ENCODE measurements around the gene TTC8.

Gene TTC8

GRCh38 chr14:88868558-88869159, 44.2 kb downstream of the TTC8 start:
- DNase-seq: peak; percentile 12

GRCh38 chr14:88870777-88871176, 46.3 kb downstream of the TTC8 start:
- DNase-seq: no peak

DNA sequence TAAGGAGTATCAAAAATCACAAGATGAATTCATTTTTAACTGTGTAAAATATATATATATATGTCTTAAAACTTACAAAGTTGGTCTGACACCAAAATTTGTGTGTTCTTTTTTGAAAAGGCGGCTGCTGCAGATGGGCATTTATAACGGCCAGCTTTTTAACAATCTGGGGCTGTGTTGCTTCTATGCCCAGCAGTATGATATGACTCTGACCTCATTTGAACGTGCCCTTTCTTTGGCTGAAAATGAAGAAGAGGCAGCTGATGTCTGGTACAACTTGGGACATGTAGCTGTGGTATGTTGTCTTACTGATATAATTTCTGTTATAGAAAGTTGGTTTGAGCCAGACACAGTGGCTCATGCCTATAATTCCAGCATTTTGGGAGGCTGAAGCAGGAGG, 47.0 kb downstream of the TTC8 start:
- DNase-seq: no peak

DNA sequence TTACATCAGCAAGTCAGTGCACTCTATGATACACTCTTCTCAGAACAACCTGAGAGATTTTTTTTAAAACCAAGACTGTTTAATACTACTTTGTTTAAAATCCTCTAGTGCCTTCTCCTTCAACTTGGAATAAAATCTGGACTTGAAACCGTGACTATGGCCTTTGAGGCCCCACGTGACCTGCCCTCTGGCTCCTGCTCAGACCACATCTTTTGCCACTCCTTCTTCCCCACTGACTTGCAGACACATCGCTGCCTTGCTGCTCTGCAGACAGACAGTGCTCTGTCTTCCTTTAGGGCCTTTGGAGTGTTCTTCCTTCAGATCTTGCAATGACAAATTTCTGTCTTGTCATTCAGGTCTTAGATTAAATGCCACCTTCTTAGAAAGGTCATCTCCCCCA, 48.5 kb downstream of the TTC8 start:
- no peak for DNase-seq

DNA sequence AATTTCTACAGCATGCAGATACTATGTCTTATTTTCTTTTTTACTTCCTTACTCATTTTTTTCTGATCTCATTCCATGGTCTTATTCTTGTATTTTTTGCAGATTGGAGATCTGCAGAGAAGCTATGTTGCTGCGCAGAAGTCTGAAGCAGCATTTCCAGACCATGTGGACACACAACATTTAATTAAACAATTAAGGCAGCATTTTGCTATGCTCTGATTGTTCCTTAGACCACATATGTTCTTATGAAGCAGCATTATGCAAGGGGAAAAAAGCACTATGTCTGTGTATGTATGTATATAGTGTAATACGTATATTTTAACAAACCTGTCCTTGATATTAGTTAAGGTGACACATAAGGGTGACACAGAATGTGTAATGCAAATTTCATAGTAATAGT, 52.7 kb downstream of the TTC8 start:
- no peak for DNase-seq

GRCh38 chr14:88879022-88879421, 54.6 kb downstream of the TTC8 start:
- peak; percentile 77 for DNase-seq

- no peak for DNase-seq
Observed at GRCh38 chr14:88882236-88882635, 57.8 kb downstream of the TTC8 start.

DNA sequence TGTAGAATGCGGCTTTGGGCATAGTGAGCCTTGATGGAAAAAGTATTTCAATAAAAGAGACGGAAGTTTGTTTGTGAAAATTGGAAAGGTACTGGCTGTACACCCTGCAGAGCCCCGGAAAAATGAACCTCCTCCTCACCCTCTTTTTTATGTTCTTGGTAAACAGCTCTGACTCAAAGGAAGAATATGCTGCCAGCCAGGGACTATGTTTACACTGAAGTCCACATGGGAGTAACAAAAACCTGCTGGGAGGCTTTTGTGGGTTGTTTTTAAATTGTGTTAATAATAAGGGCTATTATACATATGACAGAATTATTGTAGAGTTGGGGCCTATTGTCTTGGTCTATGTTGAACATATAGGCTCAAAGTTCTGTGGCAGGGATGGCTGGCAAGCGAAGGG, 70.7 kb downstream of the TTC8 start:
- peak; percentile 29 for DNase-seq

DNA sequence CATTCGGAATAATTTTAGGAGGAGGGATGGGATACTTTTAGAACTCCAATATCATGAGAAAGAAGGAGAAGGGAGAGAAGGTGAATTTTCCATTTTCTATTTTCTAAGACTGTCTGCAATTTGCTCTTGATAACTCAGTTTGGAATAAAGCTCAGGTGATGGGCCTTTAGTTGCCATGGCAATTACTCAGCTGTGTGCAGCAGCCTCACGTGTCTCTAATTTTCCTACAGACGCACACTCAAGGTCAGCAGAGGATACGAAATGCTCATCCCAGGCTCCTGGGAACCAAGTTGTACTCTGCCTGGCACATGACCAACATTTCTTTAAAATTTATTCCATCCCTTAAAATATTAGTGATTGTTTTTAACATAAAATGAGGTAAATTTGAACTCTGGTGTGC, 76.7 kb downstream of the TTC8 start:
- no peak for DNase-seq

- no peak for DNase-seq
Observed at GRCh38 chr14:88901991-88902390, 77.5 kb downstream of the TTC8 start.

DNA sequence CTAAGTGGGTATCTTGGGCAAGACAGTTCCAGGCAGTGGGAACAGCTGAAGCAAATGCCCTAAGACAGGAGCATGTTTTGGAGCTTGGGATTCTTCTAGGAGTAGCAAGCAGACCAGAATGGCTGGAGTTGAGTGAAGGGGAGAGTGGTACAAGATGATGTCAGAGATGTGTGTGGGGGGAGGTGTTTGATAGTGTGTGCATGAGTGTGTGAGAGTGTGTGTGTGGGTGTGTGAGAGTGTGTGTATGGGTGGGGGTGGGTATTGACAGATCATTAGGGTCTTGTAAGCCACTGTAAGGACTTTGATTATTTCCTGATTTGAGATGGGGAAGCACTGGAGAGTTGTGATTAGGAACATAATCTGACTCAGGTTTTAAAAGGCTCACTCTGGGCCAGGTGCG, 78.4 kb downstream of the TTC8 start:
- DNase-seq: no peak

DNA sequence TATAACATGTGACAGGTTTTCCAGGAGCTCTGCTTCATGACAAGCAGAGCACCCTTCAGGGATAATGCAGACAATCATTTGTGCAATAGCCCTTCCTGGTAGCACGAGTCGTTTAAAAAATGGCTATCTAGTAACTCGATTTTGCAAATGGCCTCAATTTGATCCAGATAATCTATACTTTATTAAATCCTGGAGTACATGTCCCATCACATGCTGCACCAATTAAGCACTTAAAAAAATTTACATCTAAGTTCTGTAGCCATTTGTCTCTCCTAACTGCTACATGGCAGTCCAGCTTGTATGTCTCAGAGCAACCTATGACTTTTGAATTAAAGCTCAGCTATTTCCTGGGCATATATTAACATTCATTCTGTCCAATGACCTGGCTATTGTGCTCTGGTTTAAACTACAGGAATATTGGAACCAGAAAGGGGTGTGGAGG, 79.8 kb downstream of the TTC8 start:
- DNase-seq: no peak

DNA sequence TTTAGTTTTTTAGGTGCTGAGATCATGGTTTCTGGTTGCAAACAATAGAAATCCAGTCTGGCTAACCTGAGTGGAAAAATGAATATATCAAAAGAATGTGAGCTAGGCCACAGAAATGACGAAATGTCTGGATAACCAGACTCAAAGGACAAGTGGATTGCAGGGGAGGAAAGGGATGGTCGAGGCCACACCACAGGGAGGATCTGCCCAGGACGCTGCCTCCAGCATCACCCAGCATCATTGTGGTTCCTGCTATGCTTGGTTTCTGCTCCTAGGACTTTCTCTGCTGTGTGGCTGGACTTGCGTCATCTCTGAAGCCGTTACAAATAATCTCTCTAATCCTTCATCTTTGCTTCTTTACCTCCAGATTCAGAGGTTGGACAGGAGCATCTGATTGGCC, 80.4 kb downstream of the TTC8 start:
- DNase-seq: peak; percentile 1

DNA sequence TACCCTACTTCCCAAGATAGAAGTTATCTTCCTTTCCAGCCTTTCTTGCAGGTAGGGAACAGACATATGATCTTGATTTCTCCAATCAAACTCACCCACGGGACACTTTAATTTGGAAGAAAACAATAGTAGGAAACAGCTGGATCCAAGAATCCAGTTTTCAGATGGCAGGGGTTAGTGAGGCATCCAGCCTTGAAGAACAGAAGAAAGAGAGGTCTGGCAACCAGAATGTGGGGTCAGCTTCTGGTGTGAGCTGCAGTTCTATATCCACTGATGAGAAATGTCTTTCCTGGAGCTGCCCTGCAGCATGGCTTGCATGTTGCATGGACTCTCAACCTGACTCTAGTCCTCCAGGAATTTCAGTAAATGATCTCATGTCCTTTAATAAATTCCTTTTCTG, 83.8 kb downstream of the TTC8 start:
- DNase-seq: no peak

- DNase-seq: no peak
Observed at GRCh38 chr14:88910386-88910785, 85.9 kb downstream of the TTC8 start.

DNA sequence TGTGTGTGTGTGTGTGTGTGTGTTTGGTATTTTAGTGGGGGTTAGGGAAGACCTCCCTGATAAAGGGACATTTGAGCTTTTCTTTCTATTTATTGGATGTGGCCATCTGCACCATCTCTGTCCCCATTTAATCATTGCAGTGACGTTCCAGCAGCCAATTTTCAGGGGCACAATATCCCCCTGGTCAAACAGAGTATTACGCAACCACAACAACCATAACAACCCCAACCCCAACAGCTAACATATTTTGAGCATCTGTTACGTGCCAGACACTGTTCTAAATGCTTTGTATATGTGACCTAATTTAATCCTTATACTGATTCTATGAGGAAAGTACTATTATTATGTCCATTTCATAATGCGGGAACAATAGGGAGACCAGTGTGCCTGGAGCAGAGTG, 87.4 kb downstream of the TTC8 start:
- DNase-seq: no peak

DNA sequence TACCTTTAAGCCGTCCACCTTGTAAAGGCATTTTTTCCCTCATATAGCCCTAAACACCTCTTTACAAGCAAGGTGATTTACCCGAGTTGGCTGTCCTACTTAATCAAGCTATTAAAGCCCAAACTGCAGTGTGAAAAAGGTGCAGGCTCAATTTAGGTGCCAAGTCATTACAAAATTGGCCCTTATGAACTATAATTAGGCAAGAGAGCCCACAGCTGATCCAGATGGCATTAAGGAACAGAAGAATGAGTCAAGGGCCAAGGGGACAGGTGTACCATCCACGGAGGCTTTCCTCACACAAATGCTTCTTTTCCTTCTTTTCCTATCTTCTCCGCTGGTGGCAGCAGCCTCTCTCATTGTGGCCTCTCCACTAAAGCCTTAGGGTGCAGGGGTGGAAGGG, 90.5 kb downstream of the TTC8 start:
- DNase-seq: no peak

DNA sequence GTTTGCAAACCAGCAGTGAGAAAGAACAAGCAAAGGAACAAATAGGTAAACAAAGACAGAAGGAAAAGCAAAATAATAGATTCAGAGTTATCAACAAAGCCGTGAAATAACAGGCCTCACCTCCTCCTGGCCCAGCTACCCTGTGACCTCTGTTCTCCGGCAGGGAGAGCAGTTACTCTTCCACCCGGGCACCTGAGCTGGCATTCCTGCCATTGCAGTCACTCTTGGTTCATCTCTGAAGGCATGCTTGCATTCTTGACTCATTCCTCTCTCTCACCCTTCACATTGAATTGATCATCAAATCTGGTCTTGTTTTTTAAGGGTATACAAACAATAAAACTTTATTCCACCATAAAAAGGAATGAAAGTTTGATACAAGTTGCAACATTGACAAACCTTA, 95.1 kb downstream of the TTC8 start:
- DNase-seq: no peak

All from fibroblast of skin of back (primary cell).